Testis (tissue), 3 donors: ENCODE data around the gene GORASP1. TPM values are rescaled to one million over a fixed set of nuclear protein-coding genes. Genes with fewer than 3 reads are reported as not detected.

Source experiments
- DNase-seq: peaks from one replicate; pipeline ENCODE4 v3.0.0-alpha.2; 2019
- H3K27ac ChIP-seq, 2 donors: fragments of 200-600 bp; sonication (generic); one replicate each; pipeline ENCODE4 v1.5.1; 2019
- H3K27me3 ChIP-seq: fragments of 200-600 bp; sonication (generic); one replicate; pipeline ENCODE4 v1.5.1; 2019
- H3K36me3 ChIP-seq: fragments of 200-600 bp; sonication (generic); one replicate; pipeline ENCODE4 v1.5.1; 2017; ENCODE audit warnings: low read depth; ENCODE audit errors: missing control alignments
- H3K4me1 ChIP-seq: fragments of 200-600 bp; sonication (generic); one replicate; pipeline ENCODE4 v1.5.1; 2019
- H3K4me3 ChIP-seq, 2 donors: fragments of 200-600 bp; sonication (generic); one replicate each; pipeline ENCODE4 v1.5.1; 2017 to 2019
- H3K9me3 ChIP-seq: fragments of 200-600 bp; sonication (generic); one replicate; pipeline ENCODE4 v1.5.1; 2017
- CTCF ChIP-seq, 3 experiments: fragments of 450-650 bp in 2 of 3; fragments of 200-600 bp in 1 of 3; sonication (generic) in 1 of 3; IDR thresholded peaks; one replicate each; pipeline ENCODE4 v1.5.1; 2016 to 2019; ENCODE audit warnings: antibody characterized with exemption in 3 of 3, mild to moderate bottlenecking in 2 of 3, moderate library complexity in 1 of 3
- POLR2A ChIP-seq: fragments of 450-650 bp; IDR thresholded peaks from one replicate; pipeline ENCODE4 v1.6.1; 2017; ENCODE audit warnings: antibody characterized with exemption, mild to moderate bottlenecking, moderate library complexity
- WGBS, 2 donors: methylation state at CpG; one replicate each; pipeline ENCODE4 v1.1.5; 2018; 5-methylcytosine and 5-hydroxymethylcytosine counted together
- intact Hi-C: fragments of 100-400 bp; cut with DNase I; formaldehyde crosslinking; loops from one replicate; pipeline ENCODE4 v1.15.1; 2023; ENCODE audit warnings: low total_unique reads
- polyA plus RNA-seq: library from polyadenylated mRNA; stranded (reverse); fragments of 350-450 nt; fragmentation: Illumina TruSeq; extraction: RNeasy Lipid Tissue Mini Kit (QIAGEN cat#74804); gene quantifications from one replicate; pipeline ENCODE4 v1.2.3, GENCODE V29; 2014; ENCODE audit warnings: low read depth, low replicate concordance; ENCODE audit not compliant: insufficient read depth
- total RNA-seq, 2 donors: library from RNA; depleted of rRNA; stranded (reverse); fragments of >200 nt; gene quantifications; one replicate each; pipeline ENCODE4 v1.2.3, GENCODE V29; 2016

Gene GORASP1
- total and polyA plus RNA-seq, 3 donors from 2014 or later = 69.5 to 92.1 (median 75.3) TPM

GRCh38 chr3:39137991-39138803 is 30.8 kb upstream of the GORASP1 start:
- H3K4me3 ChIP-seq = no peak overlapping the region
- WGBS, 2 donors = 84 to 94% methylated on average over 9 to 10 of the region's 10 CpGs
- DNase-seq = no peak
- H3K27ac ChIP-seq = no peak overlapping the region
- intact Hi-C loops = no loop called here
- TF ChIP-seq CTCF (IDR thresholded peaks at IDR 0.05) = no peak
- no peak for TF ChIP-seq POLR2A
- no peaks in the 10 kb centered on the region for H3K36me3 ChIP-seq
- H3K27me3 ChIP-seq = no peaks in the 10 kb centered on the region
- H3K4me1 ChIP-seq = peaks cover 15% of the 10 kb centered on the region
- H3K9me3 ChIP-seq = no peaks in the 10 kb centered on the region

GRCh38 chr3:39137435-39137936 is 30.1 kb upstream of the GORASP1 start:
- DNase-seq = no peak
- H3K4me3 ChIP-seq = no peak overlapping the region
- H3K27me3 ChIP-seq = no peaks in the 10 kb centered on the region
- WGBS, 2 donors = 94 to 98% methylated on average over 18 of the region's 18 CpGs
- TF ChIP-seq POLR2A (no peak), CTCF (IDR thresholded peaks at IDR 0.05) (no peak)
- intact Hi-C loops = no loop called here
- H3K36me3 ChIP-seq = no peaks in the 10 kb centered on the region
- no peaks in the 10 kb centered on the region for H3K9me3 ChIP-seq
- H3K27ac ChIP-seq = no peak overlapping the region
- peaks cover 15% of the 10 kb centered on the region for H3K4me1 ChIP-seq

- Histone ChIP-seq H3K36me3 (no peaks in the 10 kb centered on the region), H3K27ac (no peak overlapping the region), H3K9me3 (no peaks in the 10 kb centered on the region), H3K4me3 (no peak overlapping the region), H3K4me1 (peaks cover 10% of the 10 kb centered on the region), H3K27me3 (no peaks in the 10 kb centered on the region)
- WGBS, 2 donors = 97% methylated on average over 12 to 21 of the region's 21 CpGs
- TF ChIP-seq CTCF (IDR thresholded peaks at IDR 0.05) (no peak), POLR2A (no peak)
- intact Hi-C loops = no loop called here
- no peak for DNase-seq
Measured at GRCh38 chr3:39136533-39137434, 29.4 kb upstream of the GORASP1 start.

- H3K27ac ChIP-seq = no peak overlapping the region
- H3K4me1 ChIP-seq = no peaks in the 10 kb centered on the region
- TF ChIP-seq POLR2A = no peak
- no peaks in the 10 kb centered on the region for H3K27me3 ChIP-seq
- intact Hi-C loops = no loop called here
- 66 to 88% methylated on average over 2 to 8 of the region's 8 CpGs for WGBS, 2 donors
- H3K4me3 ChIP-seq = no peak overlapping the region
- H3K9me3 ChIP-seq = no peaks in the 10 kb centered on the region
- no peaks in the 10 kb centered on the region for H3K36me3 ChIP-seq
- DNase-seq = no peak
Measured at GRCh38 chr3:39135170-39135805, 27.9 kb upstream of the GORASP1 start.

GRCh38 chr3:39134305-39134704 is 26.9 kb upstream of the GORASP1 start:
- DNase-seq = no peak
- Histone ChIP-seq H3K27me3 (no peaks in the 10 kb centered on the region), H3K27ac (no peak overlapping the region), H3K4me1 (no peaks in the 10 kb centered on the region), H3K4me3 (no peak overlapping the region), H3K9me3 (no peaks in the 10 kb centered on the region), H3K36me3 (no peaks in the 10 kb centered on the region)
- WGBS, 2 donors = 97 to 100% methylated on average over 1 to 7 of the region's 7 CpGs
- no peak for TF ChIP-seq CTCF (IDR thresholded peaks at IDR 0.05)
- no peak for TF ChIP-seq POLR2A
- intact Hi-C loops = no loop called here
